CD4-positive, alpha-beta T cell treated with Interleukin-4 for 4 hours (primary cell): Measurements from ENCODE around the gene MSL3B.
"Not testable (repeated sequence)": the region's sequence is repeated elsewhere in the genome, so short reads cannot be mapped to it uniquely, and the experiment has no call there.

ENCODE experiments used
- DNase-seq: peaks from one replicate; pipeline ENCODE4 v3.0.0-alpha.2; 2020

MSL3B gene

GRCh38 chr2:233867993-233868532 lies at the start of gene MSL3B:
Gene MSL3B (minus strand): TSS chr2:233868386.
- DNase-seq = peak; percentile 57

GRCh38 chr2:233917116-233917515 lies 48.9 kb upstream of the MSL3B start, which contains the start of gene TRPM8:
Gene TRPM8 (plus strand): TSS chr2:233917373. CDS start chr2:233926538, 9,165 bp downstream.
- no peak for DNase-seq

DNA sequence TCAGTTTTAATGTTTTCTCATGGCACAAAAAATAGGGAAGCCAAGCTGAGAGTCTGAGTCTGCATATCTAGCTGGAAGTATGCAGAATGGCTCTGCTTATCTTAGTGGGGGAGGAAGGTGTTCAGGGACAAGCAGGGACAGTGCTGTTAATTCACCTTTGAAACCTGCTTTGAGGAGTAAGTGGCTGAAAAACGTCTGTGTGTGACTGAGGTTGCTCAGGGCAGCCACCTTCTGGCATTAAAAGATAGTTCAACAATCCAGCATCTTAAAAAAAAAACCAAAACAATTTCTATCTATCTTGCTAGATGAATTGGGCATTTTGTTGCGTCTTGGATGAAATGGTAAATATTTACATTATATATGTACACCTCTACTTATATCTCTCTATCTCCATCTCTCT lies 46.9 kb upstream of the MSL3B start:
- no peak for DNase-seq

- no peak for DNase-seq
These were observed 44.7 kb upstream of the MSL3B start for GRCh38 chr2:233912691-233913423.

DNA sequence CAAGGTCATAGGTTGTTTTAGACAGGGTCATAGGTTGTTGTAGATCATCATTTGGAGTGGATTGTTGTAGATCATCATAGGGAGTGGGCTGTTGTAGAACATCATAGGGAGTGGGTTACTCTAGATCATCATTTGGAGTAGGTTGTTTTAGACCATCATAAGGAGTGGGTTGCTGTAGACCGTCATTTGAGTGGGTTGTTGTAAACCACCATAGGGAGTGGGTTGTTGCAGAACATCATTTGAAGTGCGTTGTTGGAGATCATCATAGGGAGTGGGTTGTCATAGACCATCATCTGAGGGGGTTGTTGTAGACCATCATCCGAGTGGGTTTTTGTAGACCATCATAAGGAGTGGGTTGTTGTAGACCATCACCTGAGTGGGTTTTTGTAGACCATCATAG lies 39.4 kb upstream of the MSL3B start:
- no peak for DNase-seq

DNA sequence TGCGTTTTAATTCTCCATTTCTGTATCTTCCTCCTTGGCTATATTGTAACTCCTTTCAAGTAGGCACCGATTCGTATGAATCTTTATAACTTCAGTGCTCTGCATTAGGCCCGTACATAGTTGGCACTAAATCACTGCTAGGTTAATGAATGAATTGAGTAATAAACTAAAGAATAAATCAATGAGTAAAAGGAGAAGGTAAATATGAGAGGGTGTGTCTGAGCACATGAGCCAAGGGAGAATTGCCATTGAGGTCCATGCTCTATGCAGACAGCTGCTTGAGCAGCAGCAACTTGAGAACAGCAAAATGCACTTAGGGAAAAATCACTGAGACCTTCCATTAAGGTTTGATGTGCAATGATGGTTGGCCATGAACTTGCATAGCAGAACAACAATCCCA lies 37.8 kb upstream of the MSL3B start:
- DNase-seq = no peak

GRCh38 chr2:233901884-233902283 lies 33.7 kb upstream of the MSL3B start:
- no peak for DNase-seq

- DNase-seq = no peak
These were observed 33.2 kb upstream of the MSL3B start for GRCh38 chr2:233901367-233901766.

- DNase-seq = not testable (repeated sequence)
These were observed 28.1 kb upstream of the MSL3B start for GRCh38 chr2:233896253-233896652.

- DNase-seq = no peak
These were observed 24.6 kb upstream of the MSL3B start for GRCh38 chr2:233892793-233893192.

DNA sequence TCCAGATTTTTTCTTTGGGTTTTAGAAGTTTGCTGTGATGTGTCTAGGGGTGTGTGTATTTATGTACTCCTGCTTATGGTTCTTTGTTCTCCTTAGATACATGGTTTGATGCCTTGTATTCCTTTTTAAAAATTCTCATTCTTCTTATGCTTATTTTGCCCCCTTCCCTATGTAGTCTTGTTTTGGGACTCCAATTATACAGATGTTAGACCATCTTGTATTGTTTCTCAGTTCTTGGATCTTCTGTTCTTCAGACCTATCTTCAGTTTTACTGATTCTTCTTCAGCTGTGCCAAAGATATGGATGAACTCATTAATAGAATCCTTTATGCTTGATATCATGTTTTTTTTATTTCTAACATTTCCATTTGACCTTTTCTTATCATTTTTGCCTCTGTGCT lies 14.2 kb upstream of the MSL3B start:
- no peak for DNase-seq

- not testable (repeated sequence) for DNase-seq
These were observed 3.9 kb upstream of the MSL3B start for GRCh38 chr2:233872125-233872524.

GRCh38 chr2:233871432-233871831 lies 3.2 kb upstream of the MSL3B start:
- DNase-seq = no peak

DNA sequence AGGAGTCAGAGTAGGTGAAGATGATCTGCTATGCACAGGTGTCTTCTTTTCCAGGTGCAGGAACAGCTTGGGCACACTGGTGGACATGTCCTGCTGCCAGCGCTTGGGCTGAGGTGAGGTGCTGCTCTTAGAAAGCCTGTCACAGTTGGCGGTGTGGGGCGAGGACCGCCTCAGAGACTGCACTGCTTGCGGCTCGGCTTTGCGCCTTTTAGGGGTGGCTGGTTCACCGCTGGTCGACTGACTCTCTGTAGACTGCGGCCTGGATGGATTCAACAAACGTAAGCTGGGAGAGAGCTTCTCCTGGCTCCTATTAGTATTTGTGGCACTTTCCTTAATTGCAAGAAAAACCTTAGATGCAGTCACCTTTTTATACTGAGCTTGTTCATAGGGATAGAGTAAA lies 1.7 kb downstream of the MSL3B start:
- no peak for DNase-seq

DNA sequence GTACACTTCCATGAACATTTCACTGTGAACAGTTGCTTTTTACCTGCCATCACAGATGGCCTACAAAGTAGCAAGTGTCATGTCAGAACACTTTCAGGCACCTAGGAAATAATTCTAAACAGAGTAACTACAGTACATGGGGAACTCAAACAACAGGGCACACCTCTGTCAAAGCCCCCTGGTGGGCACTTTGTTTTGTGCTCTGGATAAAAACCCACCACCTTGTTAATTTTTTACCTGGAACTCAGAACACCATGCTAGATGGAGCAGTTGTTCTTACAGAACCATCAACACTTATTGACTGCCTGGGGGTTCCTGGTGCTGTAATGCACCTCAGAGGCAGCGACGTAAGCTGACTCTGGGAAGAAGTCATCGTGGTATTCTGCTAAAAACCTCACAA lies 2.3 kb downstream of the MSL3B start:
- DNase-seq = no peak

- no peak for DNase-seq
These were observed 5.9 kb downstream of the MSL3B start for GRCh38 chr2:233862261-233862768.

GRCh38 chr2:233858331-233858730 lies 9.9 kb downstream of the MSL3B start:
- DNase-seq = no peak

- DNase-seq = peak; percentile 57
These were observed 10.6 kb downstream of the MSL3B start for GRCh38 chr2:233857511-233858141.

DNA sequence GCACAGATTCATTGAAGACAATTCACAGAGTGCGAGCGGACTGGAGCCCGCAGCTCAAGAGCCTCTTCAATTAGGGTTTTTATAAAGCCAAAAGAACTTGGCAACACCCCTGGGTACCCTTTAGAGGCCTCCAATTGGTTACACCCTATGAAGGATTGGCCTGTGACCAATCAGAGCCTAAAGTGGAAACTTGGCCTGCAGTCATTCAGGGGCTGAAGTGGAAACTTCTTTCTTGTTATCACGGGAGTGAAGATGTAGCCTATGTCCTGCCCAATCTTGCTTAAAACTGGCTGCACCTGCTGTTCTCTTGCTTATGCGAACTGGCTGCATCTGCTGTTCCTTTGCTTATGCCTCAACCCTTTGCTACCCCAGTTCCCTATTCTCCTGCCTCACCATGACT lies 12.0 kb downstream of the MSL3B start:
- no peak for DNase-seq

GRCh38 chr2:233855345-233855744 lies 12.8 kb downstream of the MSL3B start:
- no peak for DNase-seq

GRCh38 chr2:233854241-233854981 lies 13.8 kb downstream of the MSL3B start, which contains the start of gene HJURP:
Gene HJURP (minus strand): TSS chr2:233854535. CDS start chr2:233854500, 35 bp downstream.
- DNase-seq = peak; percentile 91

DNA sequence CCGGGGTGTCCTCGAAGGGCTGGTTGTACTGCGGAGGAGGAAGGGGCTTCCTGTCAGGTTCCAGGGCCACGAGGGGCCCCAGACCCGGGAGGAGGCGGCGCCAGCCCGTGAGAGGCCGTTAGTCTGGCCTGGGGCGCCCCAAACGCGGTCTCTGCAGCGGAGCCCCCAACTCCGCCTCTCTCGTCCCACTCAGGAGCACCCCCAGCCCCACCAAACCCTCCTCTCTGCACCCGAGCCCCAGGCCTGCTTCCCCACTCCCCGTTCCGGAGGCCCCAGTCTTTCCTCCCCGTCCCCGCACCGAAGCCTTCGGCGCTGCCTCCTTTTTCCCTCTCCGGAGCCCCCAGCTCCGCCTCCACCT lies 14.3 kb downstream of the MSL3B start:
- DNase-seq = no peak

DNA sequence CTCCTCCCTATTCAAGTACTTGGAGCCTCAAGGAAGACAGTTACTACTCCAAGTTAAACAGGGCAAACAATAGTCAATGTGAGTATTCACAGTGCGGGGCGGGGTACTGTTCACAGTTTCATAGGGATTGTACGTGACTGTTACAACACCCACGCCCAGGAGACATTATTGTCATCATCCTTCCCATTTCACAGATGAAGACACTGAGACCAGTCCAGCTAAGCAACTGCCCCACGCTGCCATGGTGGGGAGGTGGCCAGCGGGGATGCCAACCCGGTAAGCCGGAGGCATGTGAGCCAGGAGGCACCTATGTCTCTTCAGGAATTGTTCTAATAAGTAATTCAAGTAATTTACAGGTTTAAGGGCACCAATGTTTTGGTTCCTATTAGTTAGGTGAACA lies 14.8 kb downstream of the MSL3B start:
- no peak for DNase-seq
